Heart left ventricle (tissue), 13 donors: ENCODE data around the gene SMARCAL1.

Experiments used
- CTCF ChIP-seq, 12 donors: fragments of 200-600 bp; sonication (generic) in 4 of 12; IDR thresholded peaks; one replicate each; pipeline versions ENCODE4 v1.5.0 to v1.8.0; 2018 to 2022; ENCODE audit warnings: antibody characterized with exemption in 12 of 12, mild to moderate bottlenecking in 5 of 12
- POLR2A ChIP-seq, 2 donors: fragments of 450-650 bp; IDR thresholded peaks; one replicate each; pipeline ENCODE4 v1.6.1; 2017; ENCODE audit warnings: antibody characterized with exemption in 2 of 2, mild to moderate bottlenecking in 2 of 2, moderate library complexity in 2 of 2
- donor health status: ischemic (EF 13 %, LVEDD 7.1; RV severe dilation, severe dysfunction).
- donor health status: DM: no; HTN: yes; CAD: no.
- donor health status: DM: no; HTN: no; CAD: no.
- donor health status: ischemic (EF 25% LVEDD 6.9; RV normal size, moderate dysfunction).
- donor health status: ischemic (EF 25% LVEDD 5.7; RV mildly dilated, moderate dysfunction).
- donor health status: ischemic (EF 35%, LVEDD 5.7; RV mildly dilated, moderate dysfunction).
- donor health status: nonischemic (EF 11% LVEDD 7.7; RV severe dilation, severe dysfunction).
- donor health status: DM: yes; HTN: yes; CAD: no.
- donor health status: PGD.
- donor health status: ischemic (EF 29% LVEDD 5.4; RV normal size, mild dysfunction).
- donor health status: nonischemic (EF 23%, LVEDD 6.1; RV moderate dilation, normal function).

- TF ChIP-seq CTCF (IDR thresholded peaks at IDR 0.05) (no peak), POLR2A (IDR thresholded peaks at IDR 0.05) (no peak)
Observed at GRCh38 chr2:216399621-216400020, 12.7 kb upstream of the SMARCAL1 start.
